NCI-H2029 (cell line): ENCODE data around the gene NFATC2.

Experiments
- DNase-seq: peaks from one replicate; lab custom pipeline; 2025; lab: John Stamatoyannopoulos, UW

Gene NFATC2

DNA sequence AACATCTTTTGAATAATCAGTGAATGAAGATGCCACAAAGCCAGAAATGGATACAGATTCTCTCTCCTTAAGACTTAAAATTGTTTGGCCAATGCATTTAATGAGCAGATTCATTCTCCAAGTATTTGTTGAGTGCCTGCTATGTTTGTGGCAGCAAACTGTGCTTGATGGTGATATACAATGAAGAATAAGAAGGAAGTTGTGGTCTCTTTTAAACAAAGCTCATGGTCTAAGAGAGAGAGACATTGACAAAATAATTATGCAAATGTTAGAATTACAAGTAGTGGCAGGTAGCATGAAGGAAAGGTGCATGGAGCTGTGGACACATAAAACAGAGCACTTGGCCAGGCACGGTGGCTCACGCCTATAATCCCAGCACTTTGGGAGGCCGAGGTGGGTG lies 28.3 kb downstream of the NFATC2 start:
- DNase-seq = no peak

DNA sequence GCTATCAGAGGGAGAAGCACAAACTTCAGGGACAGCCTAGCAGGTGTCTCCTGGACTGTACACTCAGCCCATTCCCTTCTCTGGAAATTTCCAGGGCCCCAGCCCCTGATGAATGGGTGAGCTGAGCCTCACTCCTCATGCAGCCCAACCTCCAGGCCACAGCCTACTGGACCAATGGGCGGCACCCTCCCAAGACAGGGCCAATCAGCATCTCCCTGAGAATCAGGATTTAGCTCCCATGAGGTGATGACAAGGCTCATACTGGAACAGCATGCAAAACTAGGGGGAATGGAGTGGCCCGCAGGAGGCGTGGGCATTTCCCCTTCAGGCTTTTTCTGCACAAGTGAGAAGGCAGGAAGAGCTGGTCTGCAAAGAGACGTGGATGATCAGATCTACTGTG lies 29.0 kb downstream of the NFATC2 start:
- no peak for DNase-seq

- DNase-seq = no peak
Measured at GRCh38 chr20:51512645-51513044, 29.9 kb downstream of the NFATC2 start.

GRCh38 chr20:51511861-51512619 lies 30.5 kb downstream of the NFATC2 start:
- no peak for DNase-seq

- no peak for DNase-seq
Measured at GRCh38 chr20:51510936-51511605, 31.4 kb downstream of the NFATC2 start.

DNA sequence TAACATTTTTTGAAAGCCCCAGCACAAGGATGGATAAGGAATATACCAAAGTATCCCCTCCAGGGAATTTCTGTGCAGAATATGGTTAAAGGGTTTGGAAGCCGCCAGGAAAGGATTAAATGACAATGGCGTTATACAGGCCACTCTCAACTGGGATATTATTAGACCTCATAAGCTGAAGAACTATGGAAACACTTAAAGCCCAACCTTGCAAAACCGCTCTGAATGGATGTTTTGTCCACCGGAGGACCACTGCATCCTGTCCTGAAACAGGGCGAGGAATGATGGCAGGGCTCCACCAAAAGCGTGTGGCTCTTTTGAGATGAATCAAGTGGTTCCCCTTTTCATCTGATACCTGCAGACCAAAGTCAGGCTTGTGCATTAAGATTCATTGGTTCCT lies 32.4 kb downstream of the NFATC2 start:
- DNase-seq = peak; percentile 20

GRCh38 chr20:51509208-51509607 lies 33.3 kb downstream of the NFATC2 start:
- no peak for DNase-seq

DNA sequence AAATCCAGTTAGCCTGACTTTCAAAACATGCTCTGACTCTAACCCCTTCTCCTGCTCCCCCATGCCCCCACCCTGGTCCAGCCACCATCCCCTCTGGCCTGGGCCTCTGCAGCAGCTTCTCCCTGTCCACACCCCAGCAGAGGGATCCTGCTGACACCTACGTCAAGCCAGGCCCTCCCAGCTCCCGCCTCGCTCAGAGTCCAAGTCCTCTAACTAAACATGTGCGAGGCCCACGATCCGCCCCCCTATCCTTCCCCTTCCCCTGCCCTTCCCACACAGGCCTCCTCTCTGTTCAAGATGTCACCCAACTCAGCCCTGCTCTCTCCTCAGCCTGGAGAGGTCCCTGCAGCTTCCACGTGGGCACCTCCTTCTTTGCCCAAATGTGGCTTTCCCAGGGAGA lies 33.7 kb downstream of the NFATC2 start:
- DNase-seq = no peak

DNA sequence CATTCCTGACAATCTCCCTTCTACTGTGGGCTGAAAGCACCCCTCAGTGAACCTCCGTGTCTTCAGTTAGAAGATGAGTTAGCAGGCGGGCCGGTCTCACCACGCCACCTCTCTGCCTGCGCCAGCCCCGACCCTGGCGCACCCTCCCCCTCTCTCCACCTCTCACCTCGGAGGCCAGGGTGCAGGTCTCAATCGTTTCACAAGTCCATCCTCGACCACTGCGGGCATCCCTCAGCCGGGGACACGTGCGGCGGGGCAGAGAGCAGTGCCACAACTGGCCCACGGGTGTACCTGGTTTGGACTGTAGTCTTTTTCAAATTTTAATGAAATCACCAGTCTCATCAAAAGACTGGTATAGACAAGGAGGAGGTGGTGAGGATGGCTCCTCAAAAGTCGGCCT lies 34.4 kb downstream of the NFATC2 start:
- no peak for DNase-seq

GRCh38 chr20:51507216-51508036 lies 35.1 kb downstream of the NFATC2 start:
- DNase-seq = no peak

DNA sequence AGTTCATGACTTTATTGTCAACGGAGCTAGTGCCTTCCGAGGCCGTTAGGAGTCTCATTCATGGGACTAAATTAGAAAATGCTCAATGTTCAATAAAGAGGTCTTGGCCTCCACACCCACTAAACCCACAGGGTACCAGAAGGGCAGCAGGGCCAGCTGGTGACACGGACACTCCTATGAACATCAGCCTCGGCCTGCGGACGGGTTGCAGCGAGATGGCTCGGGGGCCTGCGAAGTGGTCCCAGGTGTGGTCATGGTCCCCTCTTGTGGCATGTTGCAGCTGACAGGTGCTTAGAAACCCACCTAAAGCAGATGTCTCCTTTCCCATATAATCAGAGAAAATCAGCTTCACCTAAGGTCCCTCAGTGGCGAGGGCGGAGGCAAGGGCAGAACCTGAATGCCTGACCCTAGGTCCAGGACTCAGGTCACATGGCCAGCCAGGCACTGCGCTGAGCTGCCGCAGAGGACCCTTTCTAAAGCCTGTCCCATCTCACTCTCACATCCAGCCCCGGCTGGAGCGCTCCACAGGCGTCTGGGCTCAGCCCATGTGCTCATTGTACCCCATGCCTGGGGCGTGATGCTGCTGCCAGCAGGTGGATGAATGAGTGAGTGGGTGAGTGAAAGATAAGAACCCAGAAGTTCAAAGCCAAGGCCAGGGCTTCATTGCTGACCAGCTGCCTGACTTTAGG lies 35.8 kb downstream of the NFATC2 start:
- DNase-seq = no peak

DNA sequence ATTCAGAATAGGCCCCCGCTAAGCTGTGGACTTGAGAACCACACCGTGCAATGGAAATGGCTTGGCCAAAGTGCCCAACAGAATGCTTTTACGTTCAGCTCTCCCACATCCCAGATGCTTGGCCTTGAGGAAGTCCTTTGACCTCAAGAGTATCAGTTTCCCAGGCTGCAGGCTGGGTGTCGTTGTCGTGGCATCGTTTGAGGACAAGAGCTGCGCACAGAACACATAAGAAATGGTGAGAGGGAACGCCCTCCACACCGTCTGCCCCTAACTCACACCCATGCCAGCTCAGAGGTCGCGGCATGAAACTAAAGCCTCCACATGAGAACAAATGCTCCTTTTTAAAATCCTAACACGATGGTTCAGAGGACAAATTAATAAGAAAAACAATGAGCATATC lies 37.0 kb downstream of the NFATC2 start:
- DNase-seq = no peak

GRCh38 chr20:51503376-51503775 lies 39.1 kb downstream of the NFATC2 start:
- DNase-seq = no peak

GRCh38 chr20:51500936-51501335 lies 41.6 kb downstream of the NFATC2 start:
- DNase-seq = no peak

DNA sequence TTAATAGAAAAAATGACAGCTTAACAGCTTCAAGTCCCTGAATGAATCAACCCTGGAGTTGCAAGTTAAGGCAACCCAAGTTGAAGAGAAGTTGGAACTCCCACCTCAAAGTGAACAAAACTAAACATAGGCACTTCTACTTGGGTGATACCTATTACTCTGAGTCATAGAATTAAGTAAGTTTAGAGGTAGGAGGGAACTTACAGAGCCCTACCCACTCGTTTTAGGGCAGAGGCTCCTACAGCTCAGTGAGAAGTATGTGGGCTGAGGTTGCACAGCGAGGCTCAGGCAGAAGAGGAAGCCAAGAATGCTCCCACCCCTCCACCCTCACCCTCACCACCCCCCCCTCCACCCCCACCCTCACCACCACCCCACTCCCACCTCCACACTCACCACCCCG lies 42.2 kb downstream of the NFATC2 start:
- no peak for DNase-seq

GRCh38 chr20:51498765-51499540 lies 43.6 kb downstream of the NFATC2 start:
- DNase-seq = no peak

DNA sequence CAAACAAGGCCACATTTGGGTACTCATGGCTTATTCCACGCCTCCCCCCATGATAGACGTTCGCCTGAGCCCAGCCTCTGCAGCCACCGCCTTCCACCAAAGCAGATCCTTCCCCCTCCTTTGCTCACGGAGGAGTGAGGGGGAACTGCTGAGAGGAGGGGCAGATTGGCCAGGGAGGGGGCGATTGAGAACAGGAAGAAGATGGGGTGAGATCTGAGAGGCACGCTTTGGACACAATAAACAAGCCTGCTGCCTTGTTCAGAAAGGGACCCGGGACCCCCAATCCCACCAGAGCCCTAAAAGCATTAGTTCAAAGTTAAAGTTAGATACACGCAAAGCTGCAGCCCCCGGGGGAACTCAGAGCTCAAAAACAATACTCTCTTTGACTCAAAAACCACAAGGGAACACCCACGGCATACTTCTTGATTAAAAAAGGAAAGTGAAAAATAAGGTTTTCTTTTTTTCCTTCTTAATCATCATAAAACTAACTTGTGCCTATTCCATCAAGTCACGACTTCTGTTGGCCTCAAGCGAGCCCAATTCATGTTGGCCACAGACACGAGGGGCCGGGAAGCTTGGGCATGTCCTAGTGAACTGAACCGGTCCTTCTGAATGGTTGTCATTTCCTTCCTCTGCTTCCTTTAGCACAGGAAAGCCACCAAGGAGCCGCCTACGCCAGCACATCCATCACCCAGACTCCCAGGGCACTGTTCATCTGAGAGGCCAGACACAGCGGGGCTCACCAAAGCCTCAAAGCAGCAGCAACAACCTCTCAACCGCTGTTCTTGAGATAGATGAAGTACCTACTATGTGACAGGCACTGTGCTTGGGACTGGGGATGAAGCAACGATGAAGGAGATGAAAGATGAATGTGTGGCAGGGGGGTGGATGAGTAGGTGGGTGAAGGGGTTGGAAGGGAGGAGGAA lies 44.7 kb downstream of the NFATC2 start:
- no peak for DNase-seq

DNA sequence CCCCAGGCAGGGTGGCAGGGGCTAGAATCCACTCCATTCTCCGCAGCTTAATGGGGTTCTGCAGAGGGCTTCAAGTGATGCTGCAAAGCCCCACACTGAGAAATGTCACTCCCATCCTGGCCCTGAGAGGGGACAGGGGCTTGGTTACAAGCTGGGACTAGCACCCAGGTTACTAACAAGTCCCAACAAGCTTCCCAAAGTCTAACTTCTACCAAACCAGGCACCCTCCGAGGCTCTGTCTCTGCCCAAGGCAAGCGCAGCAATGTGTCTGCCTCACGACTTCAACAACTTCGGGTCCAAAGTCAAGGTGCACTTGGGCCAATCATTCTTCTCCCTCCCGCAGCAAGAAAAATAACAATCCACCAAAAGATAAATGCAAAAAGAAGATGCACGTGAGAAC lies 45.6 kb downstream of the NFATC2 start:
- no peak for DNase-seq

GRCh38 chr20:51495921-51496545 lies 46.5 kb downstream of the NFATC2 start:
- DNase-seq = no peak

DNA sequence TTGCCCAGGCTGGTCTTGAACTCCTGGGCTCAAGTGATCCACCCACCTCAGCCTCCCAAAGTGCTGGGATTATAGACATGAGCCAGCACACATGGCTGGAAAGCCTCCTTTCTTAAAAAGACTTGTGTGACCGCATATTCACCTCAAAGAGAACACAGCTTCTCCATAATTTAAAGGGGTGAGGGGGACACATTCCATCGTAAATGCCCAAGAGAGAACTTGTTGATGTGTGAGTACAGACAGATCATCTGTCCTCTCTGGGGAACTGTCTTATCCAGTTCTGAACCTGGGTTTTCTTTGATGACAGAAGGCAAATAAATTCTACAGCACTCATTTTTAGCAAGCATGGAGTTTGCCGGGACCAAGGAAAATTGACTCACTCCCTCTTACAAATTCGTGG lies 47.2 kb downstream of the NFATC2 start:
- no peak for DNase-seq
